A673 (cell line): ENCODE measurements around the gene RRAS. TPM values are rescaled to one million over a fixed set of nuclear protein-coding genes. Genes with fewer than 3 reads are reported as not detected.

Experiments used
- BruUV-seq: library from RNA; stranded (reverse); fragments of 400-500 nt; replicated peaks from 2 replicates; lab custom pipeline; 2021; lab: Mats Ljungman, UMichigan
- CTCF ChIA-PET: fragments of 300-600 bp; sonication (Branson Sonifier 250); formaldehyde crosslinking; loops from one replicate; lab custom pipeline; 2022; ENCODE audit warnings: antibody characterized with exemption; lab: Charles Lee
- POLR2A ChIA-PET: fragments of 300-600 bp; sonication (Branson Sonifier 250); formaldehyde crosslinking; loops from one replicate; lab custom pipeline; 2022; ENCODE audit warnings: antibody characterized with exemption; ENCODE audit not compliant: low non-redundant PET; lab: Charles Lee
- DNase-seq: peaks from one replicate; pipeline ENCODE4 v3.0.0-alpha.2; 2015; ENCODE audit warnings: low spot score
- H3K27ac ChIP-seq: fragments of 200-600 bp; sonication (generic); 2 replicates; pipeline ENCODE4 v1.5.1; 2016; ENCODE audit warnings: mixed run types, low read depth, mild to moderate bottlenecking, mixed read lengths, antibody characterized with exemption, low read length; ENCODE audit not compliant: poor library complexity, severe bottlenecking
- H3K27me3 ChIP-seq: fragments of 200-600 bp; sonication (generic); replicated peaks from 2 replicates; pipeline ENCODE4 v1.6.1; 2017; ENCODE audit warnings: mixed run types, low read depth, mild to moderate bottlenecking, mixed read lengths, antibody characterized with exemption, low read length; ENCODE audit not compliant: insufficient read depth, poor library complexity
- H3K36me3 ChIP-seq: fragments of 200-600 bp; sonication (generic); 2 replicates; pipeline ENCODE4 v1.6.1; 2016; ENCODE audit warnings: mixed run types, mild to moderate bottlenecking, mixed read lengths, antibody characterized with exemption, low read length; ENCODE audit not compliant: insufficient read depth, poor library complexity, severe bottlenecking
- H3K4me1 ChIP-seq: fragments of 200-600 bp; sonication (generic); 2 replicates; pipeline ENCODE4 v1.6.1; 2017; ENCODE audit warnings: mixed run types, mild to moderate bottlenecking, mixed read lengths, antibody characterized with exemption, low read length; ENCODE audit not compliant: insufficient read depth, poor library complexity, severe bottlenecking
- H3K4me3 ChIP-seq: fragments of 200-600 bp; sonication (generic); 2 replicates; pipeline ENCODE4 v1.5.1; 2016; ENCODE audit warnings: low read depth, mixed run types, mild to moderate bottlenecking, mixed read lengths, low read length; ENCODE audit not compliant: poor library complexity, severe bottlenecking
- H3K9me3 ChIP-seq: fragments of 200-600 bp; sonication (generic); 2 replicates; pipeline ENCODE4 v1.6.1; 2016; ENCODE audit warnings: mixed run types, low read depth, mild to moderate bottlenecking, mixed read lengths, antibody characterized with exemption, low read length; ENCODE audit not compliant: poor library complexity, severe bottlenecking
- EZH2 ChIP-seq: fragments of 200-600 bp; sonication (generic); IDR thresholded peaks from 2 replicates; pipeline ENCODE4 v1.6.1; 2017; ENCODE audit warnings: borderline replicate concordance, low read depth, mild to moderate bottlenecking, mixed read lengths, antibody characterized with exemption, low read length; ENCODE audit not compliant: poor library complexity, severe bottlenecking
- intact Hi-C: fragments of 100-400 bp; cut with micrococcal nuclease; formaldehyde crosslinking; loops from one replicate; pipeline ENCODE4 v1.10.0; 2022; ENCODE audit not compliant: unreplicated experiment
- total RNA-seq: library from RNA; stranded (reverse); gene quantifications from 2 replicates; pipeline ENCODE4 v1.2.3, GENCODE V29; 2021
- TF ChIP-seq, protein P1 (sequence below): fragments of 300-800, 200-600 bp; sonication (generic); conservative IDR thresholded peaks from 2 replicates; pipeline ENCODE4 v1.5.1; 2017; ENCODE audit warnings: low read depth, mild to moderate bottlenecking, antibody characterized with exemption, low read length, moderate library complexity, mixed read lengths

The RRAS gene
- total RNA-seq, 1 experiment from 2014 or later = 27.6 TPM

DNA sequence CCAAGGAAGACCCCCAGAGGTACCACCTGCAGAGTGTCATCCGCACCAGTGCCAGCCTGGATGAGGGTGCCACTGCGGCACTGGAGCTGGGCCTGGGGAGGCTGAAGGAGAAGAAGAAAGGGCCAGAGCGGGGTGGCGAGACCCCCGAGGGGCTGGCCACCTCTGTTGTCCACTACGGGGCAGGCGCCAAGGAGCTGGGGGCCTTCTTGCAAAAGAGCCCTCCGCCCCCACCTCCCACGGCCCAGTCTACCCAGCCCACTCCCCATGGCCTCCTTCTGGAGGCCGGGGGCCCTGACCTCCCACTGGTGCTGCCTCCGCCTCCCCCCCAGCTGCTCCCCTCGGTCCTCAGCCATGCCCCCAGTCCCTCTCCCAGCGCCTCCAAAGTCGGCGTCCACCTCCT, 43.5 kb downstream of the RRAS start:
- TF ChIP-seq, protein P1, sequence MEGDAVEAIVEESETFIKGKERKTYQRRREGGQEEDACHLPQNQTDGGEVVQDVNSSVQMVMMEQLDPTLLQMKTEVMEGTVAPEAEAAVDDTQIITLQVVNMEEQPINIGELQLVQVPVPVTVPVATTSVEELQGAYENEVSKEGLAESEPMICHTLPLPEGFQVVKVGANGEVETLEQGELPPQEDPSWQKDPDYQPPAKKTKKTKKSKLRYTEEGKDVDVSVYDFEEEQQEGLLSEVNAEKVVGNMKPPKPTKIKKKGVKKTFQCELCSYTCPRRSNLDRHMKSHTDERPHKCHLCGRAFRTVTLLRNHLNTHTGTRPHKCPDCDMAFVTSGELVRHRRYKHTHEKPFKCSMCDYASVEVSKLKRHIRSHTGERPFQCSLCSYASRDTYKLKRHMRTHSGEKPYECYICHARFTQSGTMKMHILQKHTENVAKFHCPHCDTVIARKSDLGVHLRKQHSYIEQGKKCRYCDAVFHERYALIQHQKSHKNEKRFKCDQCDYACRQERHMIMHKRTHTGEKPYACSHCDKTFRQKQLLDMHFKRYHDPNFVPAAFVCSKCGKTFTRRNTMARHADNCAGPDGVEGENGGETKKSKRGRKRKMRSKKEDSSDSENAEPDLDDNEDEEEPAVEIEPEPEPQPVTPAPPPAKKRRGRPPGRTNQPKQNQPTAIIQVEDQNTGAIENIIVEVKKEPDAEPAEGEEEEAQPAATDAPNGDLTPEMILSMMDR = no peak
- no peak for TF ChIP-seq EZH2
- no TSS peak for BruUV-seq
- peaks cover 72% of the 10 kb centered on the region for H3K36me3 ChIP-seq
- ChIA-PET CTCF (no interaction called here), POLR2A (interaction anchor here (1.2 kb wide), 1 partner anchor 15 kb away, joined by 6 read pairs; no protein-coding TSS in a partner anchor)
- no peak overlapping the region for H3K27ac ChIP-seq
- peaks cover 7% of the 10 kb centered on the region for H3K4me1 ChIP-seq
- intact Hi-C loops = no loop called here
- no peaks in the 10 kb centered on the region for H3K9me3 ChIP-seq
- no peaks in the 10 kb centered on the region for H3K27me3 ChIP-seq
- no peak overlapping the region for H3K4me3 ChIP-seq
- no peak for DNase-seq

DNA sequence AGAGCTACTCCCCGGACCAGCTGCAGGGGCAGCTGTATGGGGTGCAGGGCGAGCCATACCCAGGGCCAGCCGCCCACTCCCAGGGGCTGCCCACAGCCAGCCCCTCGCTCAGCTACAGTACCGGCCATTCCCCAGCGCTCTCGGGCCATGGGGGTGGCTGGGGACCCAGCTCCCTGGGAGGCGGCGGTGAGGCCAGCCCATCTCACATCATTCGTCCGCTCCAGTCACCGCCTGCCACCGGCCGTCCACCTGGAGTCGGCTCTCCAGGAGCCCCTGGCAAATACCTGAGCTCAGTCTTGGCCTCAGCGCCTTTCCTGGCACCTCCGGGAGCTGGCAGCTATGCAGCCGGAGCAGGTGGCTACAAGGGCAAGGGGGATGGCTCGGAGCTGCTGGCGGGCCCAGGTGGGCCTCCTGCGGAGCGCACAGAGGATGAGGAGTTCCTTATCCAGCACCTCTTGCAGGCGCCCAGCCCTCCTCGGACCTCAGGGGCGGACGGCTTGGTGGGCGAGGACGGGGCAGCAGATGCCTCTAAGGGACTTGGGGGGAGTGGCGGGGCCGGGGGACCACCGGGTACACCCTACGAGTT, 44.0 kb downstream of the RRAS start:
- TF ChIP-seq EZH2 = no peak
- no peak for DNase-seq
- H3K27ac ChIP-seq = no peak overlapping the region
- no peak overlapping the region for H3K4me3 ChIP-seq
- TSS peak; percentile 7 for BruUV-seq
- CTCF ChIA-PET = no interaction called here
- H3K36me3 ChIP-seq = peaks cover 69% of the 10 kb centered on the region
- intact Hi-C loops = no loop called here
- no peaks in the 10 kb centered on the region for H3K27me3 ChIP-seq
- POLR2A ChIA-PET = interaction anchor here (1.2 kb wide), 1 partner anchor 16 kb away, joined by 6 read pairs; no protein-coding TSS in a partner anchor
- no peaks in the 10 kb centered on the region for H3K9me3 ChIP-seq
- peaks cover 7% of the 10 kb centered on the region for H3K4me1 ChIP-seq

DNA sequence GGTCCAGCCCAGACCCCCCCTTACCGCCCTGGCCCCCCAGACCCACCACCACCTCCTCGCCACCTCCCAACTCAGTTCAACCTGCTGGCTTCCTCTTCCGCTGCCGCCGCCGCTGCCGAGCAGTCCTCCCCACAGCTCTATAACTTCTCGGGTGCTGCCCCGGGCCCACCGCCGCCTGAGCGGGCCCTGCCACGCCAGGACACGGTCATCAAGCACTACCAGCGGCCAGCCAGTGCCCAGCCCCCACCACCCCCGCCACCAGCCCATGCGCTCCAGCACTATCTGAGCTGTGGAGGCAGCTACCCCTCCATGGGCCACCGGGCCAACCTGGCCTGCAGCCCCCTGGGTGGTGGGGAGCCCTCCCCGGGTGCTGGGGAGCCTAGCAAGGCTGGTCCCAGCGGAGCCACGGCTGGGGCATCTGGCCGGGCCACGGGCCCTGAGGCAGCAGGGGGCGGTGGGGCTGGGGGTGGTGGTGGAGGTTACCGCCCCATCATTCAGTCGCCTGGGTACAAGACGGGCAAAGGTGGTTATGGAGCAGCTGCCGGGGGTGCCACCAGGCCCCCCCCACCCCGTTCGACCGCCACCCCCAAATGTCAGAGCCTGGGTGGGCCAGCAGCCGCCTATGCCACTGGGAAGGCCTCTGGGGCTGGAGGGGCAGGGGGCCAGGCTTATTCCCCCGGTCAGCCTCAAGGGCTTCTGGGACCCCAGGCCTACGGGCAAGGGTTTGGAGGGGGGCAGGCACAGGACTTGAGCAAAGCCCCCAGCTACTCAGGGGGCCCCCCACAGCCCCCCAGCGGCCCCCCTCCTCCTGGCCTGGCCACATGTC, 44.7 kb downstream of the RRAS start:
- Histone ChIP-seq H3K27ac (no peak overlapping the region), H3K27me3 (no peaks in the 10 kb centered on the region), H3K4me3 (no peak overlapping the region), H3K4me1 (peaks cover 7% of the 10 kb centered on the region), H3K36me3 (peaks cover 63% of the 10 kb centered on the region), H3K9me3 (no peaks in the 10 kb centered on the region)
- POLR2A ChIA-PET = interaction anchor here (1.2 kb wide), 1 partner anchor 16 kb away, joined by 6 read pairs; no protein-coding TSS in a partner anchor
- intact Hi-C loops = loop anchor here (5.0 kb wide), 2 partner anchors 82 to 217 kb away; partner anchors contain the start of genes FUZ and PRMT1
- no peak for DNase-seq
- no TSS peak for BruUV-seq
- no peak for TF ChIP-seq EZH2
- TF ChIP-seq, protein P1 = no peak
- CTCF ChIA-PET = no interaction called here
